HL-60 (cell line): Measurements from ENCODE around the gene RANBP6.
"Not testable (repeated sequence)": the region's sequence is repeated elsewhere in the genome, so short reads cannot be mapped to it uniquely, and the experiment has no call there.

ENCODE experiments used
- DNase-seq, 2 experiments: peaks; one replicate each; pipeline ENCODE4 v3.0.0-alpha.2; 2010 to 2020; ENCODE audit warnings: low read depth in 1 of 2, low spot score in 1 of 2
- H3K27ac ChIP-seq: fragments of 250-450 bp; sonication (Bioruptor Pico); replicated peaks from 2 replicates; pipeline ENCODE4 v1.5.1; 2020; ENCODE audit warnings: mild to moderate bottlenecking, moderate library complexity
- H3K27me3 ChIP-seq: fragments of 250-450 bp; sonication (Bioruptor Pico); 2 replicates; pipeline ENCODE4 v1.5.1; 2021; ENCODE audit warnings: mild to moderate bottlenecking, moderate library complexity; ENCODE audit not compliant: insufficient read depth, poor library complexity, severe bottlenecking
- H3K4me3 ChIP-seq: replicated peaks from 2 replicates; pipeline ENCODE4 v1.5.1; 2011; ENCODE audit warnings: mild to moderate bottlenecking, control low read depth, low read length; ENCODE audit not compliant: insufficient read depth
- CTCF ChIP-seq: IDR thresholded peaks from one replicate; pipeline ENCODE4 v1.5.1; 2011; ENCODE audit warnings: low read length, control low read depth, inconsistent platforms; ENCODE audit not compliant: insufficient read depth
- GABPA ChIP-seq: IDR thresholded peaks from 2 replicates; pipeline ENCODE4 v1.6.1; 2012; ENCODE audit warnings: low read depth
- POLR2AphosphoS5 ChIP-seq: IDR thresholded peaks from 2 replicates; pipeline ENCODE4 v1.6.1; 2012; ENCODE audit warnings: low read depth
- REST ChIP-seq: IDR thresholded peaks from 2 replicates; pipeline ENCODE4 v1.6.1; 2012; ENCODE audit warnings: low read depth; ENCODE audit not compliant: insufficient replicate concordance
- SPI1 ChIP-seq: IDR thresholded peaks from 2 replicates; pipeline ENCODE4 v1.6.1; 2012; ENCODE audit warnings: low read depth, mild to moderate bottlenecking, borderline replicate concordance
- long read RNA-seq: library from polyadenylated mRNA; unstranded; transcript quantifications from one replicate; pipeline ENCODE4 v2.0.0, GENCODE V29; 2020

RANBP6 gene
- long read RNA-seq, full-length matches to known transcripts = 127 of 128 reads
- long read RNA-seq, partial matches to known transcripts = 0 of 128 reads
- long read RNA-seq, other reads (novel, unspliced or antisense) = 1 of 128 reads

GRCh38 chr9:6015278-6016157 is at the start of gene RANBP6:
RANBP6 (minus strand) TSS chr9:6015624; CDS start chr9:6015607, 17 bp downstream.
- H3K27me3 ChIP-seq = no peaks in the 10 kb centered on the region

GRCh38 chr9:6063146-6063545 is 47.7 kb upstream of the RANBP6 start:
- not testable (repeated sequence) for H3K27me3 ChIP-seq, DNase-seq, H3K27ac ChIP-seq, H3K4me3 ChIP-seq

More at GRCh38 chr9:6015278-6016157, at the start of gene RANBP6:
- DNase-seq = peak; percentile 67 to 91
- TF ChIP-seq POLR2AphosphoS5 (peak; percentile 90), GABPA (no peak; the same call in 1 of the 2 replicates), CTCF (no peak), SPI1 (no peak), REST (peak; percentile 61)
- Histone ChIP-seq H3K27ac (peak within 1 kb of the TSS; percentile 80), H3K4me3 (peak within 1 kb of the TSS; percentile 74)

GRCh38 chr9:6055666-6056065 is 40.2 kb upstream of the RANBP6 start:
- no peak overlapping the region for H3K27ac ChIP-seq
- no peak for TF ChIP-seq SPI1
- no peak for TF ChIP-seq GABPA
- TF ChIP-seq POLR2AphosphoS5 = no peak
- no peaks in the 10 kb centered on the region for H3K27me3 ChIP-seq
- no peak for DNase-seq
- no peak overlapping the region for H3K4me3 ChIP-seq

- DNase-seq = peak; percentile 88 to 93
- TF ChIP-seq POLR2AphosphoS5 = no peak
- peak; percentile 28 for TF ChIP-seq CTCF
- H3K27me3 ChIP-seq = no peaks in the 10 kb centered on the region
- H3K27ac ChIP-seq = no peak overlapping the region
- H3K4me3 ChIP-seq = no peak overlapping the region
Measured at GRCh38 chr9:6055216-6055615, 39.8 kb upstream of the RANBP6 start.

- Histone ChIP-seq H3K27ac (no peak overlapping the region), H3K27me3 (no peaks in the 10 kb centered on the region), H3K4me3 (no peak overlapping the region)
- peak; percentile 72 to 75 for DNase-seq
- TF ChIP-seq SPI1 = no peak
- no peak for TF ChIP-seq GABPA
- TF ChIP-seq POLR2AphosphoS5 = no peak
- TF ChIP-seq CTCF = peak; percentile 73
- no peak for TF ChIP-seq REST
Measured at GRCh38 chr9:6054280-6055099, 39.1 kb upstream of the RANBP6 start.
